Neuronal stem cell (in vitro differentiated cells): Measurements from ENCODE around the gene DACT1. TPM values are rescaled to one million over a fixed set of nuclear protein-coding genes. Genes with fewer than 3 reads are reported as not detected.
"Not testable (repeated sequence)": the region's sequence is repeated elsewhere in the genome, so short reads cannot be mapped to it uniquely, and the experiment has no call there.

Experiments
- DNase-seq: peaks from one replicate; pipeline ENCODE4 v3.0.0-alpha.2; 2013; ENCODE audit warnings: low spot score
- H2AFZ ChIP-seq: one replicate; pipeline ENCODE4 v1.6.1; 2013; ENCODE audit warnings: mild to moderate bottlenecking, low read length, inconsistent platforms
- H2AK5ac ChIP-seq: 2 replicates; pipeline ENCODE4 v1.6.1; 2013; ENCODE audit warnings: low read depth, mild to moderate bottlenecking, inconsistent platforms, low read length, moderate library complexity, mixed read lengths
- H2BK120ac ChIP-seq: 2 replicates; pipeline ENCODE4 v1.6.1; 2013; ENCODE audit warnings: low read depth, mild to moderate bottlenecking, inconsistent platforms, low read length, moderate library complexity, mixed read lengths
- H2BK12ac ChIP-seq: one replicate; pipeline ENCODE4 v1.6.1; 2013; ENCODE audit warnings: low read length, inconsistent platforms
- H2BK15ac ChIP-seq: 2 replicates; pipeline ENCODE4 v1.6.1; 2013; ENCODE audit warnings: mild to moderate bottlenecking, low read length, inconsistent platforms, mixed read lengths
- H2BK5ac ChIP-seq: one replicate; pipeline ENCODE4 v1.6.1; 2013; ENCODE audit warnings: inconsistent platforms, mild to moderate bottlenecking, low read length, moderate library complexity
- H3K14ac ChIP-seq: one replicate; pipeline ENCODE4 v1.6.1; 2013; ENCODE audit warnings: low read length, inconsistent platforms
- H3K18ac ChIP-seq: 2 replicates; pipeline ENCODE4 v1.6.1; 2013; ENCODE audit warnings: low read length, inconsistent platforms
- H3K23ac ChIP-seq: 2 replicates; pipeline ENCODE4 v1.6.1; 2013; ENCODE audit warnings: low read depth, mild to moderate bottlenecking, mixed read lengths, low read length, inconsistent platforms; ENCODE audit not compliant: poor library complexity
- H3K27ac ChIP-seq: replicated peaks from 3 replicates; pipeline ENCODE4 v1.5.1; 2013; ENCODE audit warnings: low read length, inconsistent platforms
- H3K27me3 ChIP-seq, 3 experiments: 2 replicates each; pipeline ENCODE4 v1.6.1; 2013; ENCODE audit warnings: low read length in 3 of 3, mild to moderate bottlenecking in 2 of 3, inconsistent platforms in 1 of 3, low read depth in 1 of 3, mixed read lengths in 1 of 3, moderate library complexity in 1 of 3; ENCODE audit not compliant: control insufficient read depth in 3 of 3, insufficient read depth in 3 of 3
- H3K36me3 ChIP-seq, 2 donors: replicated peaks in 1 of 2; 2 replicates each; pipeline ENCODE4 v1.6.1; 2013; ENCODE audit warnings: low read length in 2 of 2; ENCODE audit not compliant: control insufficient read depth in 2 of 2, insufficient read depth in 2 of 2
- H3K4ac ChIP-seq: 2 replicates; pipeline ENCODE4 v1.6.1; 2013; ENCODE audit warnings: inconsistent platforms, mild to moderate bottlenecking, low read length, moderate library complexity
- H3K4me1 ChIP-seq, 2 donors: 1 replicate in 1 of 2; 2 replicates in 1 of 2; pipeline ENCODE4 v1.6.1; 2013; ENCODE audit warnings: low read length in 2 of 2, low read depth in 1 of 2; ENCODE audit not compliant: control insufficient read depth in 2 of 2, insufficient read depth in 1 of 2
- H3K4me2 ChIP-seq: one replicate; pipeline ENCODE4 v1.6.1; 2013; ENCODE audit warnings: mild to moderate bottlenecking, low read length, inconsistent platforms; ENCODE audit not compliant: insufficient read depth, poor library complexity, severe bottlenecking
- H3K4me3 ChIP-seq, 2 donors: 2 replicates each; pipeline ENCODE4 v1.5.1; 2013; ENCODE audit warnings: low read length in 2 of 2, mild to moderate bottlenecking in 2 of 2, inconsistent platforms in 1 of 2, moderate library complexity in 1 of 2
- H3K79me1 ChIP-seq: one replicate; pipeline ENCODE4 v1.6.1; 2013; ENCODE audit warnings: low read depth, mild to moderate bottlenecking, inconsistent platforms, low read length, moderate library complexity
- H3K9ac ChIP-seq: one replicate; pipeline ENCODE4 v1.6.1; 2013; ENCODE audit warnings: mild to moderate bottlenecking, low read depth, low read length, inconsistent platforms; ENCODE audit not compliant: poor library complexity
- H3K9me3 ChIP-seq, 2 donors: replicated peaks in 1 of 2; 2 replicates each; pipeline versions ENCODE3 to v1.6.1; 2013; ENCODE audit warnings: low read length in 2 of 2, mild to moderate bottlenecking in 2 of 2, inconsistent platforms in 1 of 2, low read depth in 1 of 2, mixed read lengths in 1 of 2, moderate library complexity in 1 of 2; ENCODE audit not compliant: control insufficient read depth in 2 of 2, insufficient read depth in 1 of 2
- H4K8ac ChIP-seq: one replicate; pipeline ENCODE4 v1.6.1; 2013; ENCODE audit warnings: low read depth, mild to moderate bottlenecking, inconsistent platforms, low read length, moderate library complexity
- H4K91ac ChIP-seq: one replicate; pipeline ENCODE4 v1.6.1; 2013; ENCODE audit warnings: low read length, low read depth, mild to moderate bottlenecking, inconsistent platforms; ENCODE audit not compliant: poor library complexity
- WGBS, 2 donors: extraction: QIAGEN DNeasy Blood & Tissue Kit; methylation state at CpG; one replicate each; pipeline ENCODE4 v1.1.7; 2013; ENCODE audit warnings: missing lambda C conversion rate in 2 of 2, mixed read lengths in 1 of 2; ENCODE audit not compliant: insufficient read length in 2 of 2, insufficient replicate concordance in 1 of 2; ENCODE audit errors: extremely low coverage in 2 of 2; 5-methylcytosine and 5-hydroxymethylcytosine counted together
- polyA plus RNA-seq, 2 experiments: library from polyadenylated mRNA; stranded (reverse); fragments of 200-250 nt; gene quantifications; one replicate each; pipeline ENCODE4 v1.2.3, GENCODE V29; 2013

Gene DACT1
- polyA plus RNA-seq (2013, experiment 1 of 2) = 2.6 TPM
- polyA plus RNA-seq (2013, experiment 2 of 2) = 2.4 TPM

DNA sequence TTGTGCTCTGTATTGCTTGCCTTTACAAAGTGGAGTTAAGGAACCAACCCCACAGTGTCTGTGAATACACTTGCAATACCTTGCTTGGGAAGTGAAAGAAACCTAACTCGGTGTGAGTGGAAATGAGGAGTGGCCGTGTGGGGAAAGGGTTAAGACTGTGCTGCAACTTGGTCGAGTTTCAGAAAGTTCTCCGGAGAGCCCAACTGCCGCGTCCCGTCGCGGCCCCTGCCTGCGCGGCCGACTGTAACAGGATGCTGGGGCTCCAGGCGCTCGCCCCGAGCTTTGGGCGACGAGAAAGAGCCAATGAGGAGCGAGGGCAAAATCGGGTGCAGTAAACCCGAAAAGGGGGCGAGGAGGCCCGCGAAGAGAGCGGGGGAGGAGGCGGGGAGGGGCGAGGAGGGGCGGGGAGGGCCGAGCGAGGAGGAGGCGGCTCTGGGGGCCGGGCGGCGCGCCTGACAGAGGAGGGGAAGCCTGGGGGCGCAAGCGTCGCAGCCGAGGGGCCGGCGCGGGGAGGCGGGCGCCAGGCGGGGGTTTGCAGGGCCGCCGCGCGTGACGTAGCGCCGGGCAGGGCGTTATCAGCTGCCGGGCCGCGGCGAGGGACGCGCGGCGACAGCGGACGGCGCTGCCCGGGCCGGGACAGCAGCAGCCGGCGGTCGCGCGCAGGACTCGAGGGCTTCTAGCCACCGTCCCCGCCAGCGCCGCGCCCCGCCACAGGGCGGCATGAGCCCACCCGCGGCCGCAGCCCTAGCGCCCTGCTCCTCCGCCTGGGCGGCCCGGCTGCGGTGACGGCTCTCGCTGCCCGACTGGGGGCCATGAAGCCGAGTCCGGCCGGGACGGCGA is at the start of gene DACT1:
Gene DACT1, plus strand, starts transcription at position 572 of the 840 bp plus-strand sequence. Its CDS starts 241 bp downstream, at position 813.
- H2AK5ac ChIP-seq = no peak within 1 kb of the TSS
- peak; percentile 71 for DNase-seq
- no peaks in the 10 kb centered on the region for H3K79me1 ChIP-seq
- H3K4me1 ChIP-seq = peaks cover 8 to 13% of the 10 kb centered on the region in 2 donors
- H3K36me3 ChIP-seq = no peaks in the 10 kb centered on the region
- H3K27me3 ChIP-seq = peaks cover 0 to 60% (median 8%) of the 10 kb centered on the region in 3 experiments
- peak within 1 kb of the TSS; percentile 36 for H3K27ac ChIP-seq
- peak within 1 kb of the TSS; percentile 88 for H3K9ac ChIP-seq
- peak within 1 kb of the TSS; percentile 55 to 96 for H3K4me3 ChIP-seq
- H2AFZ ChIP-seq = peak within 1 kb of the TSS; percentile 97
- H4K91ac ChIP-seq = no peak within 1 kb of the TSS
- no peak within 1 kb of the TSS for H3K23ac ChIP-seq
- no peaks in the 10 kb centered on the region for H3K9me3 ChIP-seq
- H2BK15ac ChIP-seq = no peak within 1 kb of the TSS
- no peak within 1 kb of the TSS for H3K14ac ChIP-seq
- peak within 1 kb of the TSS; percentile 95 for H3K4me2 ChIP-seq
- H2BK12ac ChIP-seq = peak within 1 kb of the TSS; percentile 94
- H3K4ac ChIP-seq = no peak within 1 kb of the TSS
- H3K18ac ChIP-seq = peak within 1 kb of the TSS; percentile 92
- no CpG with 5 or more reads among the region's 94 CpGs for WGBS, 2 donors
- H4K8ac ChIP-seq = no peak within 1 kb of the TSS
- H2BK5ac ChIP-seq = peak within 1 kb of the TSS; percentile 14
- peak within 1 kb of the TSS; percentile 23 for H2BK120ac ChIP-seq

- H2AK5ac ChIP-seq, H3K4me1 ChIP-seq, H2BK5ac ChIP-seq, H3K4me3 ChIP-seq, H3K27ac ChIP-seq, H2BK120ac ChIP-seq, H2BK12ac ChIP-seq, H3K27me3 ChIP-seq, H3K18ac ChIP-seq, H4K8ac ChIP-seq, H4K91ac ChIP-seq, H3K14ac ChIP-seq, H2AFZ ChIP-seq, H3K36me3 ChIP-seq, H2BK15ac ChIP-seq, H3K23ac ChIP-seq, H3K9me3 ChIP-seq, H3K79me1 ChIP-seq, H3K4me2 ChIP-seq, H3K9ac ChIP-seq, H3K4ac ChIP-seq, DNase-seq: not testable (repeated sequence)
- no CpG with 5 or more reads among the region's 18 CpGs for WGBS, 2 donors
These were observed 49.4 kb upstream of the DACT1 start for GRCh38 chr14:58588321-58588720.

DNA sequence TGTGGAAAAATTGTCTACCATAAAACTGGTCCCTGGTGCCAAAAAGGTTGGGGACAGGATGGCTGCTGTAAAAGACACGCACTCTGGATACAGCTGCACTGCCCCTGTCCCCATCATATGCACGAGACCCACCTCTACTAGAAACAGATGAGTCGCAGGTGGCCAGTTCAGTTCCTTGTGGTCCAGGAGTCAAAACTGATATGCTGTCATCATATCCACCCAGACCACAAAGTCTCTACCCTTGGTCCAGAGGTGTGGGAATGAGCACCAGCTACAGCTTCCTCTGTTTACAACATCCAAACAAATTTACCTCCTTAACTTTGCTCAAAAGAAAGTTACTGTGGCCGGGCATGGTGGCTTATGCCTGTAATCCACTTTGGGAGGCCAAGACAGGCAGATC is 43.8 kb upstream of the DACT1 start:
- no peak overlapping the region for H3K4me2 ChIP-seq
- no peak overlapping the region for H3K23ac ChIP-seq
- H2BK5ac ChIP-seq = no peak overlapping the region
- H4K8ac ChIP-seq = no peak overlapping the region
- H4K91ac ChIP-seq = no peak overlapping the region
- H3K14ac ChIP-seq = no peak overlapping the region
- no peaks in the 10 kb centered on the region for H3K9me3 ChIP-seq
- no peaks in the 10 kb centered on the region for H3K4me1 ChIP-seq
- no peak overlapping the region for H3K27ac ChIP-seq
- H3K9ac ChIP-seq = no peak overlapping the region
- no peaks in the 10 kb centered on the region for H3K79me1 ChIP-seq
- H3K27me3 ChIP-seq = no peaks in the 10 kb centered on the region
- H2AK5ac ChIP-seq = no peak overlapping the region
- H3K4ac ChIP-seq = no peak overlapping the region
- H3K4me3 ChIP-seq = no peak overlapping the region
- H3K18ac ChIP-seq = no peak overlapping the region
- H2BK12ac ChIP-seq = no peak overlapping the region
- H3K36me3 ChIP-seq = no peaks in the 10 kb centered on the region
- H2AFZ ChIP-seq = no peak overlapping the region
- no peak overlapping the region for H2BK15ac ChIP-seq
- no CpG with 5 or more reads among the region's 4 CpGs for WGBS, 2 donors
- no peak overlapping the region for H2BK120ac ChIP-seq
- no peak for DNase-seq

- Histone ChIP-seq H2BK15ac (no peak overlapping the region), H2AFZ (no peak overlapping the region), H3K4me3 (no peak overlapping the region), H4K91ac (no peak overlapping the region), H2BK120ac (no peak overlapping the region), H3K9me3 (no peaks in the 10 kb centered on the region), H2AK5ac (no peak overlapping the region), H3K18ac (no peak overlapping the region), H3K4ac (no peak overlapping the region), H2BK12ac (no peak overlapping the region), H3K36me3 (no peaks in the 10 kb centered on the region), H3K27ac (no peak overlapping the region), H2BK5ac (no peak overlapping the region), H3K4me1 (no peaks in the 10 kb centered on the region), H3K14ac (no peak overlapping the region), H3K4me2 (no peak overlapping the region), H3K27me3 (no peaks in the 10 kb centered on the region), H3K79me1 (no peaks in the 10 kb centered on the region), H4K8ac (no peak overlapping the region), H3K23ac (no peak overlapping the region), H3K9ac (no peak overlapping the region)
- WGBS, 2 donors = no CpG with 5 or more reads among the region's 4 CpGs
- DNase-seq = no peak
These were observed 40.7 kb upstream of the DACT1 start for GRCh38 chr14:58597041-58597440.
